HG02970 (cell line): ENCODE measurements around the gene CSNK2A1.
"Not testable (repeated sequence)": the region's sequence is repeated elsewhere in the genome, so short reads cannot be mapped to it uniquely, and the experiment has no call there.

ENCODE experiments used
- ATAC-seq: cut with Tn5 transposase; IDR thresholded peaks from one replicate; pipeline ENCODE4 v1.9.1; 2021; ENCODE audit warnings: mild to moderate bottlenecking, moderate library complexity, moderate number of reproducible peaks; ENCODE audit not compliant: unreplicated experiment, low FRiP score

CSNK2A1 gene

GRCh38 chr20:462199-462991, 81.2 kb downstream of the CSNK2A1 start, which contains the start of gene TBC1D20:
Gene TBC1D20, minus strand, starts transcription at chr20:462533. Its CDS starts 128 bp downstream, at chr20:462405.
- ATAC-seq = peak; percentile 91

- peak; percentile 33 for ATAC-seq
Observed at GRCh38 chr20:461254-462198, 82.1 kb downstream of the CSNK2A1 start.

- no peak for ATAC-seq
Observed at GRCh38 chr20:460707-461106, 82.9 kb downstream of the CSNK2A1 start.

DNA sequence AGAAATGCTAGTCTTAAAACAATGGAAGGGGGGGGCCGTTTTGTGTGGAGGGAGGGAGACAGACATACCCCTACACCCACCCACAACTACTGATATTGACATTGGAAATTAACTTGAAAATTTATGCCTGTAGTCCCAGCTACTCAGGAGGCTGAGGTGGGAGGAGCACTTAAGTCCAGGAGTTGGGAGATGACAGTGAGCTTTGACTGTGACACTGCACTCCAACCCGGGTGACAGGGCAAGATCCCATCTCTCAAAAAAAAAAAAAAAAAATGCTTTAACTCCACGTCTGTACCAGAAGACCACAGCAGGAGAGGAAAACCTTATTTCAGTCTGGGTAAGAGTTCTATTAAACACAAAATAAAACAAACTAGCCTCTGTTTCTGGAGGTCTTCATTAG, 83.4 kb downstream of the CSNK2A1 start:
- no peak for ATAC-seq

- ATAC-seq = no peak
Observed at GRCh38 chr20:458776-459175, 84.8 kb downstream of the CSNK2A1 start.

GRCh38 chr20:454951-455350, 88.6 kb downstream of the CSNK2A1 start:
- no peak for ATAC-seq

- not testable (repeated sequence) for ATAC-seq
Observed at GRCh38 chr20:452021-452420, 91.6 kb downstream of the CSNK2A1 start.

GRCh38 chr20:445514-446336, 97.9 kb downstream of the CSNK2A1 start:
- ATAC-seq = no peak

- ATAC-seq = no peak
Observed at GRCh38 chr20:444862-445426, 98.6 kb downstream of the CSNK2A1 start.

DNA sequence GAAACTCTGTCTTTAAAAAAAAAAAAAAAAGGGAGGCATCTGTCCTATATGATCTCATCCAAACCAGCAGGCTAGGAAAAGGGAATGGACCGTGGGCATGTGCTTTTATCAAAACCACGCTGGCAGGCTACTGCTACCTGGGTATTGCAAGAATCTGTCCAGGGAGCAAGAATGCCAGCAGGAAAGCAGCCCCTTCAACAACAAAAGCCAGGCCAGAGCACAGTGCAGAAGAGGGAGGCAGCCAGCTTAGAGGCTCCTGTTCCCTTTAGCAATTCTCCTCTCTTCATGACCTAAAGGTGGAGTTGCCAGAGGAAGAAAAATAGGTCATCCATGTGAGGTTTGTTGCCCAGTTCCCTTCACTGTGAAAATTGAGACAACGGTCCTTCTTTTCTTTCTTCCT, 99.5 kb downstream of the CSNK2A1 start:
- ATAC-seq = no peak

GRCh38 chr20:443223-443775, 100.3 kb downstream of the CSNK2A1 start:
- ATAC-seq = no peak

- ATAC-seq = no peak
Observed at GRCh38 chr20:440636-441035, 103.0 kb downstream of the CSNK2A1 start.

DNA sequence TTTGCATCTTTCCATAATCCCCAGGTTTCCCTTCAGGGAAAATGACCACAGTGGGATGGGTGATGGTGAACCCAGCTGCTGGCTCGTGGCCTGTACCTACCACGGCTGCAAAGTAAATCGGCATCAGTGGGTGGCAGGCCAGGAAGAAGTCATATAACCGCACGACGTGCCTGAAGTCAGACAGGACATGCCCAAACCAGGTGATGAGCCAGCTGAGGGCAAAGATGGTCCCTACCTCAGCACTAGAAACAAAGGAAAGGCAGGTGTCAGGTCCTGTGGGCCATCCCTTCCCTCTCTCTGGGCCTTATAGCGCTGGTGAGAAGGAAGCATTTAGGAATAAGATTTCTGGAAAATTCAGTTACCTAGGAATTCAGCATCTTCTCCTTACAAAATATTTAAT, 103.4 kb downstream of the CSNK2A1 start:
- no peak for ATAC-seq

DNA sequence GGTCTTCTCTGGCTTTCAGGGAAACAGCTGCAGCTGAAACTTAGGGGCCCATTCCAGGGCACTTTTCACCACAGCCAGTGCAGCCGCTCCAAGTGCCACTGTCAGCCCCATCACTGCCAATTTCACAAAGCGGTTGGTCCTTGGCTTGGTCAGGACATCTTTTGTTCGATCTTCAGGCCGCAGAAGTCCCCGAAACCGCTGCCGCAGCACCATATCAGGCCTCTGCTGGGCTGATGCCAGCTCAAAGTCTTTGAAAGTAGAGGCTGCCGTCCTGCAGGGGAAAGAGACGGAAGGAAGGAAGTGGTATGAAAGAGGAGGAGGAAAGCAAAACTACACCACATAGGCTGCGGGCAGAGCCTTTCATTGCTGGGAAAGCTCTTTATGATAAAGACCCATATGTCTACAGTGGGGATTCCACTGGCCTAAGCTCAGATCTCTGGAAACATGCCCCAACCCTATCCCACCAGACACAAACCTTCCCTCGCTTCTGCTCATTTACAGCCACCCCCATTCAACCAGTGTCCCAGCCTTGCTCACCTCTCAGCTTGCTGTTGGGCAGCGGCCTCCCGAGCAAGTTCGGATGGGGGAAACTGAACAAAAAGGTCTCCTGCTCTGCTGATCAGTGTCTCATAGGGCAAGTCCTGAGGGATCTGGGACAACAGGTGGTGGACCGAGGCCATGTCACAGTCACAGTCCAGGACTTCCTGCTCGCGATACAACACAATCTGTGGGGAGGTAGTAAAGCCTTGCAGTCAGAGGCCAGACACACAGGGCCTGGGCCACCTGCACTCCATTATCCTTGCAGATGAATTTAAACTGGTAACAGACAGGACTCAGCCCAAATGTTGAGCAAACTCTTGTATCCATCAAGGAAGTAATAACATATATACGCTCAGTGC, 104.8 kb downstream of the CSNK2A1 start:
- ATAC-seq = no peak

- no peak for ATAC-seq
Observed at GRCh38 chr20:437787-438486, 105.7 kb downstream of the CSNK2A1 start.

DNA sequence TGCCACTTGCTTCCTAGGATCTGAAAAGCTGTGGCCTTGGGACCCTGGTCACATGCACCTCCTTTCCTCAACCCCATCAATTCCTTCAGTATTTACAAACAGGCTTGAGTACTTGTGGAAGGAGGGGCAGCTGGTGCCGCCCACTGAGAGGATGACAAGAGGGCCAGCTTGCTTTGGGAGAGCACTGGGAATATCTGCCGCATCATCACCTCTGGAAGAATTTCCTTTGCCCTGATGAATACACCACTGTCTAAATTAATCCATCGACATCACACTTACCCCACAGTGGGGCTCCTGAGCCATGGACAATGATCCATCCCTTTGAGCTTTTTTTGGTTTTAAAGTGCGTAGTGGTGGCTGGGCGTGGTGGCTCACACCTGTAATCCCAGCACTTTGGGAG, 107.1 kb downstream of the CSNK2A1 start:
- ATAC-seq = no peak

DNA sequence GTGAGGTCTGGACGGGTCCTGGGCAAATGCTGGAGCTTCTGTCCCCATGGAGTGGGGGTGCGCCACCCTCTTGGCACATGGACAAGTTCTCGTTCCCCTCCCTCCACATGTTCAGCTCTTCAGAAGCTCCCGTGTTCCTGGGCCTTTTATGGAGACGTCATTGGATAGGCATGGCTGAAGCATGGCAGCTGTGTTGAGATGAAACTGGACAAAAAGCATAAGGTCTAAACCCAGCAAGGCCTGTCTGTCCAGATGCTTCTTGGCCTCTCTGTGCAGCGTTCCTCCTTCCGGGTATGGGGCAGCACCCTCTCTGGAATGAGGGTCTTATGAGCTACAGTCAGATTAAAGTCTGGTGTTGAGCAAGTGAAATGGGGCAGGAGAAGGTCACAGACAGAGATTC, 108.0 kb downstream of the CSNK2A1 start:
- no peak for ATAC-seq
